BLaER1 (cell line): ENCODE measurements around the gene RGR.

ENCODE experiments used
- H3K27ac ChIP-seq: shearing (Covaris generic); formaldehyde crosslinking; 2 replicates; pipeline ENCODE4 v1.8.1; 2022
- H3K27me3 ChIP-seq: shearing (Covaris generic); formaldehyde crosslinking; 2 replicates; pipeline ENCODE4 v1.8.1; 2022
- H3K36me3 ChIP-seq: shearing (Covaris generic); formaldehyde crosslinking; 2 replicates; pipeline ENCODE4 v1.8.1; 2022
- H3K4me1 ChIP-seq: shearing (Covaris generic); formaldehyde crosslinking; 2 replicates; pipeline ENCODE4 v1.8.1; 2022
- H3K4me2 ChIP-seq: shearing (Covaris generic); formaldehyde crosslinking; 2 replicates; pipeline ENCODE4 v1.8.1; 2022
- H3K4me3 ChIP-seq: shearing (Covaris generic); formaldehyde crosslinking; 2 replicates; pipeline ENCODE4 v1.8.1; 2022
- H3K9ac ChIP-seq: shearing (Covaris generic); formaldehyde crosslinking; 2 replicates; pipeline ENCODE4 v1.8.1; 2022
- H3K9me3 ChIP-seq: shearing (Covaris generic); formaldehyde crosslinking; 2 replicates; pipeline ENCODE4 v1.8.1; 2022
- H4K20me1 ChIP-seq: shearing (Covaris generic); formaldehyde crosslinking; 2 replicates; pipeline ENCODE4 v1.8.1; 2022
- Cebpa-rat ChIP-seq: shearing (Covaris generic); IDR thresholded peaks from 2 replicates; pipeline ENCODE4 v1.8.1; 2022

Gene RGR

GRCh38 chr10:84256510-84257342 lies 11.9 kb downstream of the RGR start:
- H4K20me1 ChIP-seq, result no peaks in the 10 kb centered on the region
- H3K4me2 ChIP-seq, result no peak overlapping the region
- no peaks in the 10 kb centered on the region for H3K27me3 ChIP-seq
- no peaks in the 10 kb centered on the region for H3K4me1 ChIP-seq
- no peaks in the 10 kb centered on the region for H3K36me3 ChIP-seq
- no peak overlapping the region for H3K9ac ChIP-seq
- H3K9me3 ChIP-seq, result no peaks in the 10 kb centered on the region
- H3K27ac ChIP-seq, result no peak overlapping the region
- no peak overlapping the region for H3K4me3 ChIP-seq
- no peak for TF ChIP-seq Cebpa-rat

- no peak overlapping the region for H3K9ac ChIP-seq
- H4K20me1 ChIP-seq, result no peaks in the 10 kb centered on the region
- TF ChIP-seq Cebpa-rat, result no peak
- H3K27ac ChIP-seq, result no peak overlapping the region
- H3K4me1 ChIP-seq, result no peaks in the 10 kb centered on the region
- H3K36me3 ChIP-seq, result no peaks in the 10 kb centered on the region
- H3K4me2 ChIP-seq, result no peak overlapping the region
- H3K9me3 ChIP-seq, result no peaks in the 10 kb centered on the region
- no peaks in the 10 kb centered on the region for H3K27me3 ChIP-seq
- H3K4me3 ChIP-seq, result no peak overlapping the region
Measured at GRCh38 chr10:84257343-84258020, 12.6 kb downstream of the RGR start.

DNA sequence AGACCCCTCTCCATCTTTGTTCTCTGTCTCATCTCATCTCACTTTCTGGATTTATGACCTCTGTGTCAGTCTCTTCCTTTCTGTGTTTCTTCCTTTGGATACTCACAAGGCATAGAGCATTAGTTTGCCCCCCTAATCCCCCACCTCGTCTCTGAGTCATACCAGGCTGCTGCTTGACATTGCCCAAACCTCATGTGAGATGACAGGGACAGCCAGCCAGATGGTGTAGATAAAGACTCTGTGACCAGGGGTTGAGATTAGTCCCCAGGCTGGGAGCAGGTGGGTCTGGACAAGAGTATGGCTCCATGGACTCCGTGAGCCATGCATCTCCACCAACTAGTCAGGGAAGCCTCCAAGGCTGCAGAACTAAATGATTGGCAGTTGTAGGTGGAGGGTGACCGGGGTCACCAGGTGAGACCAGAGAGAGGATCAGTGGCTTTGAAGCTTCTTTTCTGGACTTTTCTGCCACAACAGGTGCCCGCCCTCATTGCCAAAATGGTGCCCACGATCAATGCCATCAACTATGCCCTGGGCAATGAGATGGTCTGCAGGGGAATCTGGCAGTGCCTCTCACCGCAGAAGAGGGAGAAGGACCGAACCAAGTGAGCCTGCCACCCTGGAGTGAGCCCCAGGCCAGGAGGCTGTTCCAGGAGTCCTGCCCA lies 13.3 kb downstream of the RGR start:
- H3K4me2 ChIP-seq, result no peak overlapping the region
- no peak overlapping the region for H3K4me3 ChIP-seq
- no peaks in the 10 kb centered on the region for H3K9me3 ChIP-seq
- H3K9ac ChIP-seq, result no peak overlapping the region
- H3K4me1 ChIP-seq, result no peaks in the 10 kb centered on the region
- H3K36me3 ChIP-seq, result no peaks in the 10 kb centered on the region
- no peak for TF ChIP-seq Cebpa-rat
- H3K27ac ChIP-seq, result no peak overlapping the region
- H4K20me1 ChIP-seq, result no peaks in the 10 kb centered on the region
- H3K27me3 ChIP-seq, result no peaks in the 10 kb centered on the region

DNA sequence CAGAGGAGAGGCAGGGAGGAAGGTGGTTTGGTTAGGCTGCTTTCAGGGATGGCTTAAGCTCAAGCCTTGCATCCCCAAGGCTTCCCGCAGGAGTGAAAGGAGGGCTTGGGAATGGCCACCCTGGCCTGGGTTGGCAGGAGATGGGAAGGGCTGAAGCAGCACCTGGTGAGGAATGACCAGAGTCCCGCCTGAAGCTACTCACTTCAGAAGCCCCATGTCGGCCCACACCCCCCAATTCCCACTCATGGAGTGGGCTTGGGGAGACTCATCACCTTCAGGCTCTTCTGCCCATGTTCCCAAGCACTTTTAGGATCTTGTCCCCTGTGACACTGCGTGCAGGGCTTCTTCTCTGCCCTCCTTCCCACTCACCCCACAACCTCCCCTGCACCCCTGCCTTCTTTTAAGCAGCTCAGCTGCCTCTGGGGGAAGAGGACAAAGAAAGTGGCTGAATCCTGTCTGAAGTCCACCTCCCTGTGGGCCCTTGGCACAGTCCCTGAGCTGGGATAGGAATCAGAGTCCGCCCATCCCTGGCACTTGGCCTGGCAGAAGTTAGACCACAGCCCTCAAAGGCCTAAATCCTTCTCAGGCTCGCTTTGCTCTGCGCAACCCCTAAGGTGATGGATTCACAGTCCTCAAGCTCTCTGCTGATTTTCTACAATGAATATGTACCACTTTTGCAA lies 16.5 kb downstream of the RGR start:
- Histone ChIP-seq H3K36me3 (no peaks in the 10 kb centered on the region), H3K9me3 (no peaks in the 10 kb centered on the region), H3K27me3 (no peaks in the 10 kb centered on the region), H3K4me3 (no peak overlapping the region), H4K20me1 (no peaks in the 10 kb centered on the region), H3K4me1 (no peaks in the 10 kb centered on the region), H3K9ac (no peak overlapping the region), H3K27ac (no peak overlapping the region), H3K4me2 (no peak overlapping the region)
- no peak for TF ChIP-seq Cebpa-rat

DNA sequence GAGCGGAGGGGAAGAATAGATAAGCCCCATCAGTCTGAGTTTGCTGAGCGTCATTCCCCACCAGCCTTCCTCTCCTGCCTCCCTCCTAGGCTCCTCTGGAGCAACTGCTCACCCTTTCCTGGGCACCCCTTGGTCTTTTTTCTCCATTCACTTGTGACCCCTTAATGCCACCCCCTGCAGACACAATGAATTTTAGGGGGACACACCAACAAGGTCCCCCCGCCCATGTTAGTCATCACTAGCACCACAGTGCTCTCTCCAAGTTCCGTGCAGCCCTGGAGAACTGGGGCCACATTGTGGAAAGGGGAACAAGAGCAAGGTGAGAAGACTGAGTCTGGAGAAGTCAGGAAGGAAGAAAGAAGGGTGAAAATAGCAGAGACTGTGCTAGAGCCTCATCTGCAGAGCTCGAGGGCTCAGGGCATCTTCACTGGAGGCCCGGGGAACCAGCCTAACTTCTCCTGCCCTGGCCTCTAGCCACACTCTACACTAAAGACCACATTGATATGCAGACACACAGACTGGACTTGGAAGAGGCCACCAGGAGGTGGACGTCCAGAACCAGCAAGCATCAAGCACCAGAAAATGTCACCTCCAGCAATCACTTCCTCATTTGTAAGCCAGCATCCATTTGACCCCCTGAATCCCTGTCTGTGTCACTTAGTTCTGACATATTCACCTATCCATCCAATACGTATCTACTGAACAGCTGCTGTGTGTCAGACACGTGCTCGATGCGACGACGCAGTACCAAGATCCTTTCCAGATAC lies 17.5 kb downstream of the RGR start:
- no peaks in the 10 kb centered on the region for H4K20me1 ChIP-seq
- H3K9me3 ChIP-seq, result no peaks in the 10 kb centered on the region
- H3K4me3 ChIP-seq, result no peak overlapping the region
- H3K36me3 ChIP-seq, result no peaks in the 10 kb centered on the region
- no peak for TF ChIP-seq Cebpa-rat
- H3K27me3 ChIP-seq, result no peaks in the 10 kb centered on the region
- no peak overlapping the region for H3K4me2 ChIP-seq
- H3K27ac ChIP-seq, result no peak overlapping the region
- H3K9ac ChIP-seq, result no peak overlapping the region
- H3K4me1 ChIP-seq, result no peaks in the 10 kb centered on the region

DNA sequence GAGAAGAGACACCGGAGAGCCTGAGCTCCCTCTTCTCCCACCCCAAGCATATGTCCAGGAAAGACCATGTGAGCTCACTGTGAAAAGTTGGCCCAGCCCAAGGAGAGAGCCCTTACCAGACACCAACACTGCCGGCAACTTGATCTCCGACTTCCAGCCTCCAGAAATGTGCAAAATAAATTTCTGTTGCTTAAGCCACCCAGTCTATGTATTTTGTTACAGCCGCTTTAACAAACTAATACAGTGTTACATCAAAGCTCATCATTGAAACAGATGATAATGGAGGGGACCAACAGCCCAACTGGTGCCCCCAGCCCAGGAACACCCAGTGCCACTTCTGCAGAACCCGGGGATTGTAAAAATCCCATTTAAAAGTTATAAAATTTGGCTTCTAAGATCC lies 18.9 kb downstream of the RGR start:
- Histone ChIP-seq H3K27me3 (no peaks in the 10 kb centered on the region), H3K36me3 (no peaks in the 10 kb centered on the region), H3K27ac (no peak overlapping the region), H3K4me2 (no peak overlapping the region), H3K9me3 (no peaks in the 10 kb centered on the region), H3K4me1 (no peaks in the 10 kb centered on the region), H3K4me3 (no peak overlapping the region), H3K9ac (no peak overlapping the region), H4K20me1 (no peaks in the 10 kb centered on the region)
- TF ChIP-seq Cebpa-rat, result no peak

- no peaks in the 10 kb centered on the region for H3K9me3 ChIP-seq
- H3K4me1 ChIP-seq, result no peaks in the 10 kb centered on the region
- no peak overlapping the region for H3K27ac ChIP-seq
- H4K20me1 ChIP-seq, result no peaks in the 10 kb centered on the region
- TF ChIP-seq Cebpa-rat, result no peak
- no peaks in the 10 kb centered on the region for H3K27me3 ChIP-seq
- H3K36me3 ChIP-seq, result no peaks in the 10 kb centered on the region
- H3K4me3 ChIP-seq, result no peak overlapping the region
- H3K9ac ChIP-seq, result no peak overlapping the region
- H3K4me2 ChIP-seq, result peak overlapping the region; percentile 7; the same call in 1 of the 2 replicates
Measured at GRCh38 chr10:84264611-84265141, 19.8 kb downstream of the RGR start.

- no peak overlapping the region for H3K4me2 ChIP-seq
- H3K9me3 ChIP-seq, result no peaks in the 10 kb centered on the region
- no peaks in the 10 kb centered on the region for H3K4me1 ChIP-seq
- H4K20me1 ChIP-seq, result no peaks in the 10 kb centered on the region
- no peaks in the 10 kb centered on the region for H3K27me3 ChIP-seq
- no peaks in the 10 kb centered on the region for H3K36me3 ChIP-seq
- H3K9ac ChIP-seq, result no peak overlapping the region
- no peak overlapping the region for H3K27ac ChIP-seq
- H3K4me3 ChIP-seq, result no peak overlapping the region
- TF ChIP-seq Cebpa-rat, result no peak
Measured at GRCh38 chr10:84265418-84265817, 20.6 kb downstream of the RGR start.
